Spleen (tissue), 7 donors: ENCODE data around the gene PSMC4.

ENCODE experiments used
- CTCF ChIP-seq, 11 experiments: fragments of 200-600 bp in 7 of 11; fragments of 450-650 bp in 4 of 11; sonication (generic) in 4 of 11; IDR thresholded peaks in 8 of 11; conservative IDR thresholded peaks in 3 of 11; 1 replicate in 7 of 11; 2 replicates in 4 of 11; pipeline versions ENCODE4 v1.4.0 to v1.8.0; 2016 to 2021; ENCODE audit warnings: antibody characterized with exemption in 11 of 11, inconsistent platforms in 4 of 11, mild to moderate bottlenecking in 1 of 11
- POLR2A ChIP-seq, 3 donors: fragments of 450-650 bp; IDR thresholded peaks; one replicate each; pipeline ENCODE4 v1.5.1; 2017; ENCODE audit warnings: antibody characterized with exemption in 3 of 3, mild to moderate bottlenecking in 1 of 3
- POLR2AphosphoS5 ChIP-seq, 3 donors: sonication (generic); formaldehyde crosslinking; IDR thresholded peaks; one replicate each; pipeline ENCODE4 v1.5.1; 2017; ENCODE audit warnings: antibody characterized with exemption in 3 of 3
- donor health status: DM: no; HTN: no; CAD: no; lungs with moderate emphysema.
- donor health status: DM: no; HTN: no; CAD: no.
- donor health status: DM: no; HTN: no; CAD: no.

DNA sequence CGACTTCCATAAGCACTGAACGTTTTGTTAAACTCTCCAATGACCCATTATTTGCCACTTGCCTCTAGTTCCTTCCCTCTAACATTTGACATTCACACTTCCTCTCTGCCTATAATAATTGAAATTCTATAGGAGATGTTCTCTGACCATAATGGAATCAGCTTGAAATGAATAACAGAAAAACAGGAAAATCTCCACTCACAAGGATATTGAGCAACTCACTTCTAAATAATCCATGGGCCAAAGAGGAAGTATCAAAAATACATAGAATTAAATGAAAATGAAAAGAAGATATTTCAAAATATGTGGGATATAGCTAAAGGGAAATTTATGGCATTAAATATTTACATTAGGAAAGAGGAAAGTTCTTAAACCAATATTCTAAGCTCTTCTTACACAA is 33.2 kb upstream of the PSMC4 start:
- TF ChIP-seq CTCF (IDR thresholded peaks at IDR 0.05 in 8 of 11, conservative IDR thresholded peaks at IDR 0.05 in 3 of 11) (no peak), POLR2AphosphoS5 (IDR thresholded peaks at IDR 0.05) (no peak), POLR2A (IDR thresholded peaks at IDR 0.05) (no peak)
